IgD-negative memory B cell (primary cell): ENCODE data around the gene KCNV2. TPM values are rescaled to one million over a fixed set of nuclear protein-coding genes. Genes with fewer than 3 reads are reported as not detected.

Source experiments
- H3K27ac Mint-ChIP-seq, 3 donors: one replicate each; pipeline ENCODE4 v1.8.0; 2020 to 2022; ENCODE audit warnings: mild to moderate bottlenecking in 3 of 3, mixed read lengths in 3 of 3, moderate library complexity in 1 of 3
- H3K27me3 Mint-ChIP-seq: one replicate; pipeline ENCODE4 v1.8.0; 2021; ENCODE audit warnings: mixed read lengths
- H3K36me3 Mint-ChIP-seq: one replicate; pipeline ENCODE4 v1.8.0; 2020; ENCODE audit warnings: mild to moderate bottlenecking, mixed read lengths
- H3K4me1 Mint-ChIP-seq, 3 donors: one replicate each; pipeline ENCODE4 v1.8.0; 2020 to 2022; ENCODE audit warnings: mixed read lengths in 3 of 3, mild to moderate bottlenecking in 1 of 3
- H3K4me3 Mint-ChIP-seq, 4 donors: one replicate each; pipeline ENCODE4 v1.8.0; 2020 to 2022; ENCODE audit warnings: mild to moderate bottlenecking in 4 of 4, mixed read lengths in 4 of 4, moderate library complexity in 3 of 4
- H3K9me3 Mint-ChIP-seq, 3 donors: one replicate each; pipeline ENCODE4 v1.8.0; 2020 to 2021; ENCODE audit warnings: mixed read lengths in 3 of 3, mild to moderate bottlenecking in 1 of 3
- polyA plus RNA-seq: library from polyadenylated mRNA; unstranded; fragments of 300-500 nt; fragmentation: Illumina TruSeq; gene quantifications from one replicate; pipeline ENCODE4 v1.2.3, GENCODE V29; 2021

Gene KCNV2
- polyA plus RNA-seq, result not detected

DNA sequence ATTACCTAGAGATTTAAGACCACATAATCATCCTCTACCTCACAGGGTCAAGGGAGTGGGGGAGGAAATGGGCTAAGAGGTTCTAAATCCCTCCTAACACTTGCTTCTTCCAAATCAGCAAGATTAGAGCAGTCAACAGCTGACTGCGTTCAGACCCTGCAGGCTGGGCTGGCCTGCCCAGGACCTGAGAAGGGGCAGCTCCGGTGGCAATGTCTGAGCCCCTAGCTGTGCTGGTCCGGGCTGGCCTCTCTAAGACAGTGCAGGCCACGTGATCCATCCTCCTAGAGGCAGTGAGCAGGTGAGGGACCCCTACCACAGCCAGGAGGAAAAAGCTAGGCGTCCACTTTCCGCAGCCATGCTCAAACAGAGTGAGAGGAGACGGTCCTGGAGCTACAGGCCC, at the start of gene KCNV2:
Gene KCNV2 (plus strand): TSS at position 126 of the 400 bp plus-strand sequence. CDS start 230 bp downstream, at position 356.
- H3K27me3 Mint-ChIP-seq, result no peaks in the 10 kb centered on the region
- H3K4me1 Mint-ChIP-seq, result no peaks in the 10 kb centered on the region
- H3K27ac Mint-ChIP-seq, result no peak within 1 kb of the TSS
- peak within 1 kb of the TSS in 1 of 4 donors; percentile 55 for H3K4me3 Mint-ChIP-seq
- peaks cover 0 to 6% (median 3%) of the 10 kb centered on the region in 3 donors for H3K9me3 Mint-ChIP-seq
- H3K36me3 Mint-ChIP-seq, result peaks cover 9% of the 10 kb centered on the region

GRCh38 chr9:2673161-2673560, 44.1 kb upstream of the KCNV2 start:
- H3K4me3 Mint-ChIP-seq, result no peak overlapping the region
- H3K36me3 Mint-ChIP-seq, result peaks cover 4% of the 10 kb centered on the region
- H3K9me3 Mint-ChIP-seq, result no peaks in the 10 kb centered on the region
- H3K27ac Mint-ChIP-seq, result no peak overlapping the region
- no peaks in the 10 kb centered on the region for H3K27me3 Mint-ChIP-seq
- no peaks in the 10 kb centered on the region for H3K4me1 Mint-ChIP-seq

DNA sequence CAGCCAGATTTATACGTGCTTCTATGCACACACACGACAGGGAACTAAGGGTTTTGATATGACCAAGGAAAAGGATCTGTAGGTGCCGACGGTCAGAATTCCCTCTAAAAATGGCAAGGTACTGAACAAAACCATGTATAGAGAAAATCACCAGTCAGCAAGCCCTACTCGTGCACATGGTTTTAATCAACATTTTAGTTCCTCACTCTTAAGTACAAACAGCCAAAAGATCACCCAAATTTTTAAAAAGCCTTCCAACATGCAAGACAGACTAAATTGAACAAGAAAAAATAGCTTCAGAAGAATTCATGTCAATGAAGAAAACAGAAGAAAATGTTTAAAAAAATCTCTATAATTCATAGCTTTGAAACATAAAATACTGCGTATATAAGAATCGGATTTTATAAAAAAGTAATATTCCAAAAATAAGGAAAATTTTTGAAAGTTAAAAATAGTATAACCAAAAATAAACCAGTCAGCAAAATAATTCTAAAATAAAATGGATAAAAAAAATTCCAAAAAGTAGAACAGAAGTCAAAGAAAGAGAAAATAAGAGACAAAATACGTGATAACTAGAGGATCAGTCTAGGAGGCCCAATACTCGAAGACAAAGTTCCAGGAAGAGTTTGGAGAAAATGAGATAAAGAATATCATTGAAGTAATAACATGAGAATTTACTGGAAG, 43.0 kb upstream of the KCNV2 start:
- no peaks in the 10 kb centered on the region for H3K9me3 Mint-ChIP-seq
- no peak overlapping the region for H3K4me3 Mint-ChIP-seq
- H3K27ac Mint-ChIP-seq, result no peak overlapping the region
- no peaks in the 10 kb centered on the region for H3K27me3 Mint-ChIP-seq
- H3K36me3 Mint-ChIP-seq, result peaks cover 4% of the 10 kb centered on the region
- H3K4me1 Mint-ChIP-seq, result no peaks in the 10 kb centered on the region

DNA sequence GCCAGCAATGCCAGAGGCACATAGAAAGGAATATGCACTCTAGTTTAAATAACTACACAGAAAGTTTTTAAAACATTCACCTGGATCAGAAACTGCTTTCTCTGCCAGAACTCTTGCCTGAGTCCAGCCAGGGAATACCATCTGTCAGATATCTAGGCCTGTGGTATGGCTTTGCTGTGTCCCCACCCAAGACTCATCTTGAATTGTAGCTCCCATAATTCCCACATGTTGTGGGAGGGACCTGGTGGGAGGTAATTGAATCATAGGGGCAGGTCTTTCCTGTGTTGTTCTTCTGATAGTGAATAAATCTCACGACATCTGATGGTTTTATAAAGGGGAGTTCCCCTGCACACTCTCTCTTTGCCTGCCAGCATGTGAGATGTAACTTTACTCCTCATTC, 41.5 kb upstream of the KCNV2 start:
- no peaks in the 10 kb centered on the region for H3K4me1 Mint-ChIP-seq
- no peak overlapping the region for H3K4me3 Mint-ChIP-seq
- H3K27ac Mint-ChIP-seq, result no peak overlapping the region
- H3K9me3 Mint-ChIP-seq, result no peaks in the 10 kb centered on the region
- H3K27me3 Mint-ChIP-seq, result no peaks in the 10 kb centered on the region
- peaks cover 2% of the 10 kb centered on the region for H3K36me3 Mint-ChIP-seq

DNA sequence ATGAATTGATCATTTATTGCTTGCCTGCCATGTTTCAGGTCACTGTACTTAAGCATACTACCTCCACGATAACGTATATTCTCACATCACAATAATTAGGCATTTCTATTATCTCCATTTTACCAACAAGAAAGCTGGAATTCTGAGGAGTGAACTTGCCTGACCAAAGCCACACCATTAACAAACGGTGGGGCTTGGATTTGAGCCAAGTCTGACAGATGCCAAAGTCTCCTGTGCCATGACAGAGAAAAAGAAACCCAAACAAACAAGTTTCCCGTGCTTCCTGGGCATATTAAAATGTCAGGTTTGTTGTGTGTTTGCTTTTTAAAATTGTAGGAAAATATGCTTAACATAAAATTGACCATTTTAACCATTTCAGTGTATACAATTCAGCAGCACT, 40.8 kb upstream of the KCNV2 start:
- peaks cover 2% of the 10 kb centered on the region for H3K27me3 Mint-ChIP-seq
- H3K4me3 Mint-ChIP-seq, result no peak overlapping the region
- no peaks in the 10 kb centered on the region for H3K9me3 Mint-ChIP-seq
- H3K36me3 Mint-ChIP-seq, result no peaks in the 10 kb centered on the region
- no peaks in the 10 kb centered on the region for H3K4me1 Mint-ChIP-seq
- H3K27ac Mint-ChIP-seq, result no peak overlapping the region

- Mint-ChIP-seq H3K4me1 (no peaks in the 10 kb centered on the region), H3K36me3 (no peaks in the 10 kb centered on the region), H3K27ac (no peak overlapping the region), H3K4me3 (no peak overlapping the region), H3K9me3 (no peaks in the 10 kb centered on the region), H3K27me3 (peaks cover 2% of the 10 kb centered on the region)
These were observed 39.1 kb upstream of the KCNV2 start for GRCh38 chr9:2677915-2678889.

DNA sequence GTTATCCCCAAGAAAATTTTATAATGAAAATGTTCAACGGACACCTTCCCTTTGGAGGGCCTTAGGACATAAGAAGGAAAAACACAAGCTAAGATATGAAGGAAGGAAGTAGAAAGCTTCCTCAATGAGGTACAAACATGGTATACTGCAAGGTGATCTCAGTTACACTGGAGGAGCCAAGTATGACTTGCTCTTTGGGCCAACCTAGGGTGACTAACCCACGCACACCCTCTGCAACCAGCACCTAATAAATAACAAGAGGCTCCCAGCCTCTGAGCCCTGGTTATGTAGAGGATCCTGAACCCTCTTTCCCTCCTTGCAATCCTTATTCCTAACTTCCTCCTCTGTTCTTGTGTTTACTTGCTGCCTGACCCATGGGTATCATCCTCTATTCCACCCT, 38.3 kb upstream of the KCNV2 start:
- H3K9me3 Mint-ChIP-seq, result no peaks in the 10 kb centered on the region
- H3K27ac Mint-ChIP-seq, result no peak overlapping the region
- peaks cover 2% of the 10 kb centered on the region for H3K27me3 Mint-ChIP-seq
- H3K4me1 Mint-ChIP-seq, result no peaks in the 10 kb centered on the region
- no peaks in the 10 kb centered on the region for H3K36me3 Mint-ChIP-seq
- H3K4me3 Mint-ChIP-seq, result no peak overlapping the region

- Mint-ChIP-seq H3K27ac (no peak overlapping the region), H3K27me3 (peaks cover 2% of the 10 kb centered on the region), H3K4me1 (no peaks in the 10 kb centered on the region), H3K4me3 (no peak overlapping the region), H3K36me3 (no peaks in the 10 kb centered on the region), H3K9me3 (peaks cover 0 to 2% (median 0%) of the 10 kb centered on the region in 3 donors)
These were observed 35.3 kb upstream of the KCNV2 start for GRCh38 chr9:2681981-2682380.

GRCh38 chr9:2686911-2687310, 30.4 kb upstream of the KCNV2 start:
- Mint-ChIP-seq H3K36me3 (no peaks in the 10 kb centered on the region), H3K4me1 (no peaks in the 10 kb centered on the region), H3K9me3 (peaks cover 0 to 2% (median 0%) of the 10 kb centered on the region in 3 donors), H3K27me3 (no peaks in the 10 kb centered on the region), H3K27ac (no peak overlapping the region), H3K4me3 (no peak overlapping the region)

DNA sequence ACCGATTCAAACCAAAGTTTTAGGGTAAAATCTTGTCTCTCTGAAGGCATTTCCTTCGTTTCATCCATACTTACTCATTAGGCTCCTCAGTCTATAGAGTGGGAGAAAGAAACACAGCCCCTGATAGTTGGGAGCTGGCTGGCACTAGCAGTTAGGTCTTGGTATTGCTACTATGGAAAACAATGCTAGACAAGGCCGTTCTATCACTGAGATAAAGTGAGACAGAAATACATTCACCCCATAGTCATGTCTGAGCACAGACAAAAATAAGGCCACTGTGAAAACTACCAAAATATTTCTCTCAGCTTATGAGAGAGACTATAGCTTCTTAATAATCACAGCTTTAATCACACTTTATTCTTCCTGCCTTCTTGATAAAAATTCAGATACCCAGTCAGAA, 28.7 kb upstream of the KCNV2 start:
- H3K4me1 Mint-ChIP-seq, result no peaks in the 10 kb centered on the region
- peaks cover 0 to 2% (median 0%) of the 10 kb centered on the region in 3 donors for H3K9me3 Mint-ChIP-seq
- H3K36me3 Mint-ChIP-seq, result no peaks in the 10 kb centered on the region
- H3K4me3 Mint-ChIP-seq, result no peak overlapping the region
- peak overlapping the region in 1 of 3 donors; percentile 6 for H3K27ac Mint-ChIP-seq
- H3K27me3 Mint-ChIP-seq, result no peaks in the 10 kb centered on the region

DNA sequence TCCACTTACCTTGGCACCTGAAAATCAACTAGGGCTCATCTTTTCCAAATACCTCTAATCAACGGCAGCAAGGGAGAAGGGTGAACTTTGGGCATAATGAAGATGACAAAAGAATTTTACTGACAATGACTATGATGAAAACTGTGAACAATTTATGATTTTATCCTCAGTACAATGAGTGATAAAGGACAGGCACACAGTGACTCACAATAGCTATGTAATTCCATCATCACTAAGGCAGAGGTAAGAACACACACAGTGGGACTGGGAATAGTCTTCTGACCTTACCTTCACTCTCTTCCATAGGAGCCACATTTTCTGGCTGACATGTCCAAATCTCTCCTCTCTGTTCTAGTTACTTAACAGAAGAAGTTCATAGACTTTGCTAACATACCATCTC, 26.1 kb upstream of the KCNV2 start:
- Mint-ChIP-seq H3K36me3 (no peaks in the 10 kb centered on the region), H3K27me3 (no peaks in the 10 kb centered on the region), H3K4me1 (no peaks in the 10 kb centered on the region), H3K9me3 (no peaks in the 10 kb centered on the region), H3K27ac (peak overlapping the region in 1 of 3 donors; percentile 60), H3K4me3 (no peak overlapping the region)

DNA sequence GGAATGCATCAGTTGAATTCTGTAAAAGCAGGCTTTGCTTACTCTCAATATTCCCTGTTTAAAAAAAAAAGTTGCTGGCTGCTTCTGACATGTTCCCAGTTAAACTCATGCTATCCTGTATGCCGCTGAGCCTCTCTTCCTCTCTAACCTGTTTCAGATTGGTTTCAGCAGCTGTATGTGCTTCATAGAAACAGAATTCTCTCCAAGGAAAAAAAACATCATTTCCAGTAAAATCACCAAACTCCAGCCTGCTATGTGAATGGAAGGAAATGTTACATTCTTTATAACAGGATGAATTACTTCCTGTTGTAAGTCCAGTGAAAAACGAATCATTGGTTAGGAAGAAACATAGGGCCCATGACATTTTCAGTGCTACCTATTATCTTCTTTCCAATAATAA, 25.7 kb upstream of the KCNV2 start:
- H3K9me3 Mint-ChIP-seq, result no peaks in the 10 kb centered on the region
- H3K4me3 Mint-ChIP-seq, result no peak overlapping the region
- H3K36me3 Mint-ChIP-seq, result no peaks in the 10 kb centered on the region
- H3K4me1 Mint-ChIP-seq, result no peaks in the 10 kb centered on the region
- no peak overlapping the region for H3K27ac Mint-ChIP-seq
- no peaks in the 10 kb centered on the region for H3K27me3 Mint-ChIP-seq

DNA sequence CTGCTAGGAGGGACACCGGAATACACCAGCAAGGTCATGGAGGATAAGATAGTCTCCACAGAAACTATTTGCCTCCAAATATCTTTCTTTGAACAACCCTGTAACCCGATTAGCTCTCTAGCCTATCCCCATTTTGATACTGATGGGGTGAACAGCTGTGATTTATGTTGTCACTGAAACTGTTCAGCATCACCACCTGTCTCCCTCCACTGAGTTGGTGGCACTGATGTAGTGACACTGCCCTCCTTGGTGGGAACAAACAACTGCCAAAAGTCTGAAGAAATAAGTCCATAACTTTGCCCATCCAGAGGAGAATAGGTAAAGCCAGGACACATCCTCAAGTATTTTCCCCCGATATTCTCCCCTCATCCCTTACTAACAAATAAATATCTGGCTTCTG, 24.3 kb upstream of the KCNV2 start:
- Mint-ChIP-seq H3K36me3 (no peaks in the 10 kb centered on the region), H3K9me3 (no peaks in the 10 kb centered on the region), H3K4me3 (no peak overlapping the region), H3K27ac (no peak overlapping the region), H3K4me1 (no peaks in the 10 kb centered on the region), H3K27me3 (no peaks in the 10 kb centered on the region)

DNA sequence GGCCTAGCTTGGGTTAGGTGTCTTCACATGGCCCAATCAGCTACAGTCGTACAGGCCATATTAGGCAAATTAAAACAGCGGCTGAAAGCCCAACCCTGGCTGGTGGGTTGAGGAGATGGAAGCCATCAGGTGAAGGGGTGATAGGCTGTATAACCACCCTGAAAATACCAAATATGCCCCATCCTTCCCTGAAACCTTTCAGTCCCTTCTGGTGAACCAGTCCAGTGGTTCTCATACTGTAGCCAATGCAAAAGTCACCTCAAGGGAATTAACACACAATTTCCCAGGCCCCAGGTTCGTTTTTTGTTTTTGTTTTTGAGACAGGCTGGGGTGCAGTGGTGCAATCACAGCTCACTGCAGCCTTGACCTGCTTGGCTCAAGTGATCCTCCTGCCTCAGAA, 19.8 kb upstream of the KCNV2 start:
- Mint-ChIP-seq H3K27me3 (no peaks in the 10 kb centered on the region), H3K27ac (no peak overlapping the region), H3K9me3 (no peaks in the 10 kb centered on the region), H3K36me3 (no peaks in the 10 kb centered on the region), H3K4me1 (no peaks in the 10 kb centered on the region), H3K4me3 (no peak overlapping the region)

- Mint-ChIP-seq H3K4me1 (no peaks in the 10 kb centered on the region), H3K36me3 (no peaks in the 10 kb centered on the region), H3K4me3 (no peak overlapping the region), H3K9me3 (no peaks in the 10 kb centered on the region), H3K27ac (no peak overlapping the region), H3K27me3 (peaks cover 2% of the 10 kb centered on the region)
These were observed 16.9 kb upstream of the KCNV2 start for GRCh38 chr9:2700398-2700797.
